ENCODE results near the gene MDC1. TPM values are rescaled to one million over a fixed set of nuclear protein-coding genes. Genes with fewer than 3 reads are reported as not detected.
A peak's percentile ranks its signal among the peaks of the same experiment; 100 is the strongest.

The MDC1 gene
- total RNA-seq, 1 experiment from 2014 or later, result 53.4 TPM

DNA sequence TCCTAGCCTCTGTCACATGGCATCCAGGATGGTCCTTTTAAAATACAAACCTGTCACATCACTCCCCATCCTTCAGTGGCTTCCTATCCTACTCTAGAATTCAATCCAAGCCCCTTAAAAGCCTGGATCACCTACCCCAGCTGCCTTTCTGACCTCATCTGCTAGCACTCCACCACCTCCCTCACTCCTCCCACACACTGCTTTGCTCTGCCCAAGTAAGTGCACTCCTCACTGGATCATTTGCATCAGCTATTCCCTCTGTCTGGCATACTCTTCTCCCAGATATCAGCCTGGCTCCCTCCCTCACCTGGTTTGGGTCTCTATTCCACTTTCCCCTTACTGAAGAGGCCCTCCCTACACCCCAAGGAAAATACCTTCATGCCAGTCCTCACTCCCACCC, 59.6 kb downstream of the MDC1 start:
- intact Hi-C loops (cut with micrococcal nuclease; ENCODE audit: unreplicated experiment), result no loop called here
- ChIA-PET CTCF (no interaction called here), POLR2A (ENCODE audit: low non-redundant PET) (no interaction called here)
- Histone ChIP-seq H3K4me3 (ENCODE audit: low read depth, low read length, poor library complexity, severe bottlenecking) (no peak overlapping the region), H3K4me1 (ENCODE audit: insufficient read depth, low read length, poor library complexity, severe bottlenecking) (no peaks in the 10 kb centered on the region), H3K36me3 (ENCODE audit: insufficient read depth, low read length, poor library complexity, severe bottlenecking) (peaks cover 67% of the 10 kb centered on the region), H3K27ac (ENCODE audit: low read depth, low read length, poor library complexity, severe bottlenecking) (no peak overlapping the region), H3K27me3 (replicated peaks; ENCODE audit: insufficient read depth, low read depth, low read length, poor library complexity) (no peaks in the 10 kb centered on the region), H3K9me3 (ENCODE audit: low read depth, low read length, poor library complexity, severe bottlenecking) (no peaks in the 10 kb centered on the region)
- no TSS peak for BruUV-seq (replicated peaks)
- TF ChIP-seq EZH2 (IDR thresholded peaks at IDR 0.05; ENCODE audit: borderline replicate concordance, low read depth, low read length, poor library complexity, severe bottlenecking), result no peak
- TF ChIP-seq, protein P1, sequence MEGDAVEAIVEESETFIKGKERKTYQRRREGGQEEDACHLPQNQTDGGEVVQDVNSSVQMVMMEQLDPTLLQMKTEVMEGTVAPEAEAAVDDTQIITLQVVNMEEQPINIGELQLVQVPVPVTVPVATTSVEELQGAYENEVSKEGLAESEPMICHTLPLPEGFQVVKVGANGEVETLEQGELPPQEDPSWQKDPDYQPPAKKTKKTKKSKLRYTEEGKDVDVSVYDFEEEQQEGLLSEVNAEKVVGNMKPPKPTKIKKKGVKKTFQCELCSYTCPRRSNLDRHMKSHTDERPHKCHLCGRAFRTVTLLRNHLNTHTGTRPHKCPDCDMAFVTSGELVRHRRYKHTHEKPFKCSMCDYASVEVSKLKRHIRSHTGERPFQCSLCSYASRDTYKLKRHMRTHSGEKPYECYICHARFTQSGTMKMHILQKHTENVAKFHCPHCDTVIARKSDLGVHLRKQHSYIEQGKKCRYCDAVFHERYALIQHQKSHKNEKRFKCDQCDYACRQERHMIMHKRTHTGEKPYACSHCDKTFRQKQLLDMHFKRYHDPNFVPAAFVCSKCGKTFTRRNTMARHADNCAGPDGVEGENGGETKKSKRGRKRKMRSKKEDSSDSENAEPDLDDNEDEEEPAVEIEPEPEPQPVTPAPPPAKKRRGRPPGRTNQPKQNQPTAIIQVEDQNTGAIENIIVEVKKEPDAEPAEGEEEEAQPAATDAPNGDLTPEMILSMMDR (conservative IDR thresholded peaks at IDR 0.05; ENCODE audit: low read depth, low read length), result no peak
- DNase-seq (ENCODE audit: low spot score), result no peak

DNA sequence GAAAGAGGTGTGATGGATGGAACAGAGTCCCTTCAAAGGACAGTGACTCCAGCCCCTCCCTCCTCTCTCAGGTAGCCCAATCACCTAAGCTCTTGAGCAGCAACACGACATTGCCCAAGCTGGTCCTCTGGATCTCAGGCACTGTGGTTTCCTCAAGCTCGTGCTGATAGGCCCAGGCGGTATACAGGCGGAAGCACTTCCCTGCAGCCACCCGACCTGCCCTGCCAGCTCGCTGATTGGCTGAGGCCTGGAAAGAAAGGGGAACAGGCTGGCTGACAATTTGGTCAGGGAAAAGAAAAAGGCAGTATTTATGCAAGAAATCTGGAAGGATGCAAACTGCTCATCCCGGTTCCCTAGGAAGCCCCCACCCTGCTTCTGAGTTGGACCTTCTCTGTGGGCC, 60.6 kb downstream of the MDC1 start:
- ChIA-PET POLR2A (ENCODE audit: low non-redundant PET) (no interaction called here), CTCF (no interaction called here)
- no peak for DNase-seq (ENCODE audit: low spot score)
- Histone ChIP-seq H3K9me3 (ENCODE audit: low read depth, low read length, poor library complexity, severe bottlenecking) (no peaks in the 10 kb centered on the region), H3K36me3 (ENCODE audit: insufficient read depth, low read length, poor library complexity, severe bottlenecking) (peaks cover 68% of the 10 kb centered on the region), H3K4me1 (ENCODE audit: insufficient read depth, low read length, poor library complexity, severe bottlenecking) (no peaks in the 10 kb centered on the region), H3K27ac (ENCODE audit: low read depth, low read length, poor library complexity, severe bottlenecking) (no peak overlapping the region), H3K27me3 (replicated peaks; ENCODE audit: insufficient read depth, low read depth, low read length, poor library complexity) (no peaks in the 10 kb centered on the region), H3K4me3 (ENCODE audit: low read depth, low read length, poor library complexity, severe bottlenecking) (no peak overlapping the region)
- intact Hi-C loops (cut with micrococcal nuclease; ENCODE audit: unreplicated experiment), result no loop called here
- BruUV-seq (replicated peaks), result TSS peak; percentile 8
- no peak for TF ChIP-seq EZH2 (IDR thresholded peaks at IDR 0.05; ENCODE audit: borderline replicate concordance, low read depth, low read length, poor library complexity, severe bottlenecking)
- TF ChIP-seq, protein P1 (conservative IDR thresholded peaks at IDR 0.05; ENCODE audit: low read depth, low read length), result no peak

DNA sequence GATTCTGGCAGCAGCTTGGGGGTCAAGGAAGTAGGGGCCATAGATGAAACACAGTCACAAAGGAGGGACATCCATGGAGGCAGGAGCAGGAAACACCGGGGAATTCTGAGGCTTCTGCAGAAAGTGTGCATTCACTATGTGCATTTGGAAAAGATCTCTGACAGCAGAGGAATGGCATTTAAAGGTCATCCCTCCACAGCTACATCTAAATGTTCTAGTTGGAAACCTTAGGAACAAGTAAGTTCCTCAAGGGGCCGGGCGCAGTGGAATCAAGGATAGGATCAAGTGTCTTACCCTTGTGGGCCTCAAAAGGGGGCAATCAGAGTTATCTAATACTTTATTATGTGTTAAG, 61.4 kb downstream of the MDC1 start:
- DNase-seq (ENCODE audit: low spot score), result no peak
- no TSS peak for BruUV-seq (replicated peaks)
- Histone ChIP-seq H3K4me1 (ENCODE audit: insufficient read depth, low read length, poor library complexity, severe bottlenecking) (no peaks in the 10 kb centered on the region), H3K27ac (ENCODE audit: low read depth, low read length, poor library complexity, severe bottlenecking) (no peak overlapping the region), H3K4me3 (ENCODE audit: low read depth, low read length, poor library complexity, severe bottlenecking) (no peak overlapping the region), H3K27me3 (replicated peaks; ENCODE audit: insufficient read depth, low read depth, low read length, poor library complexity) (no peaks in the 10 kb centered on the region), H3K36me3 (ENCODE audit: insufficient read depth, low read length, poor library complexity, severe bottlenecking) (peaks cover 74% of the 10 kb centered on the region), H3K9me3 (ENCODE audit: low read depth, low read length, poor library complexity, severe bottlenecking) (no peaks in the 10 kb centered on the region)
- TF ChIP-seq, protein P1 (conservative IDR thresholded peaks at IDR 0.05; ENCODE audit: low read depth, low read length), result no peak
- TF ChIP-seq EZH2 (IDR thresholded peaks at IDR 0.05; ENCODE audit: borderline replicate concordance, low read depth, low read length, poor library complexity, severe bottlenecking), result no peak
- CTCF ChIA-PET, result no interaction called here
- POLR2A ChIA-PET (ENCODE audit: low non-redundant PET), result no interaction called here
- intact Hi-C loops (cut with micrococcal nuclease; ENCODE audit: unreplicated experiment), result no loop called here

All from A673 (cell line).